ENCODE data around the gene SLC37A2.

The SLC37A2 gene

GRCh38 chr11:125112208-125112604, 49.1 kb downstream of the SLC37A2 start:
- no peak for DNase-seq

GRCh38 chr11:125114518-125114917, 51.4 kb downstream of the SLC37A2 start:
- no peak for DNase-seq

GRCh38 chr11:125117429-125117828, 54.3 kb downstream of the SLC37A2 start:
- no peak for DNase-seq

GRCh38 chr11:125123194-125123946, 60.3 kb downstream of the SLC37A2 start:
- DNase-seq: no peak

- peak; percentile 60 for DNase-seq
Measured at GRCh38 chr11:125123947-125124617, 61.0 kb downstream of the SLC37A2 start.

- peak; percentile 55 for DNase-seq
Measured at GRCh38 chr11:125124618-125124992, 61.5 kb downstream of the SLC37A2 start.

GRCh38 chr11:125128450-125128849, 65.3 kb downstream of the SLC37A2 start:
- no peak for DNase-seq

- DNase-seq: no peak
Measured at GRCh38 chr11:125129316-125129993, 66.3 kb downstream of the SLC37A2 start.

GRCh38 chr11:125132071-125132470, 69.0 kb downstream of the SLC37A2 start:
- no peak for DNase-seq

GRCh38 chr11:125132596-125132995, 69.5 kb downstream of the SLC37A2 start:
- DNase-seq: no peak

- no peak for DNase-seq
Measured at GRCh38 chr11:125136001-125136400, 72.9 kb downstream of the SLC37A2 start.

GRCh38 chr11:125138966-125139365, 75.9 kb downstream of the SLC37A2 start:
- no peak for DNase-seq

- no peak for DNase-seq
Measured at GRCh38 chr11:125139778-125140177, 76.7 kb downstream of the SLC37A2 start.
